GM12875 (cell line): ENCODE results near the gene EXT2.

Source experiments
- H3K4me3 ChIP-seq: one replicate; pipeline ENCODE4 v1.5.1; 2011; ENCODE audit warnings: low read depth, low read length, control low read depth
- TF ChIP-seq, protein P1 (sequence below): IDR thresholded peaks from 2 replicates; pipeline ENCODE4 v1.5.1; 2011; ENCODE audit warnings: low read depth, mild to moderate bottlenecking, control low read depth, inconsistent platforms, low read length, moderate library complexity, borderline replicate concordance; ENCODE audit not compliant: insufficient read depth

Gene EXT2

DNA sequence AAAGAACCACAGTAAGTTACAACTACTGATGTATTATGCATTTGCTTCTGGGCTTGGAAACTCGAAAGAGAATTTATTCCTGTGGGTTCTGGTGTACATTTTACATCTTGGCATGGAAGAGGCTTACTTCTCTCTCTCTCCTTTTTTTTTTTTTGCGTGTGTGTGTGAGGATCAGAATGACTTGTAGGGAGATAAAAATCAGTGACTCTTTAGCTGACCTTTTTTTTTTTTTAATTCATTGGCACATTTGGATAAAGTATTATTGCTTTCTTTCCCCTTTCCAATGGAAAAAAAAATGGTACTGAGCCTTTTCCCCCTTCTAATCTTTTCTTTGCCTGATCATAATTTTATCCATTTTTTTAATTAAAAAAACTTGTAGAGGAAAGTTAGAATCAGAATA lies 43.5 kb downstream of the EXT2 start:
- no peak overlapping the region for H3K4me3 ChIP-seq
- TF ChIP-seq, protein P1, sequence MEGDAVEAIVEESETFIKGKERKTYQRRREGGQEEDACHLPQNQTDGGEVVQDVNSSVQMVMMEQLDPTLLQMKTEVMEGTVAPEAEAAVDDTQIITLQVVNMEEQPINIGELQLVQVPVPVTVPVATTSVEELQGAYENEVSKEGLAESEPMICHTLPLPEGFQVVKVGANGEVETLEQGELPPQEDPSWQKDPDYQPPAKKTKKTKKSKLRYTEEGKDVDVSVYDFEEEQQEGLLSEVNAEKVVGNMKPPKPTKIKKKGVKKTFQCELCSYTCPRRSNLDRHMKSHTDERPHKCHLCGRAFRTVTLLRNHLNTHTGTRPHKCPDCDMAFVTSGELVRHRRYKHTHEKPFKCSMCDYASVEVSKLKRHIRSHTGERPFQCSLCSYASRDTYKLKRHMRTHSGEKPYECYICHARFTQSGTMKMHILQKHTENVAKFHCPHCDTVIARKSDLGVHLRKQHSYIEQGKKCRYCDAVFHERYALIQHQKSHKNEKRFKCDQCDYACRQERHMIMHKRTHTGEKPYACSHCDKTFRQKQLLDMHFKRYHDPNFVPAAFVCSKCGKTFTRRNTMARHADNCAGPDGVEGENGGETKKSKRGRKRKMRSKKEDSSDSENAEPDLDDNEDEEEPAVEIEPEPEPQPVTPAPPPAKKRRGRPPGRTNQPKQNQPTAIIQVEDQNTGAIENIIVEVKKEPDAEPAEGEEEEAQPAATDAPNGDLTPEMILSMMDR, result no peak

DNA sequence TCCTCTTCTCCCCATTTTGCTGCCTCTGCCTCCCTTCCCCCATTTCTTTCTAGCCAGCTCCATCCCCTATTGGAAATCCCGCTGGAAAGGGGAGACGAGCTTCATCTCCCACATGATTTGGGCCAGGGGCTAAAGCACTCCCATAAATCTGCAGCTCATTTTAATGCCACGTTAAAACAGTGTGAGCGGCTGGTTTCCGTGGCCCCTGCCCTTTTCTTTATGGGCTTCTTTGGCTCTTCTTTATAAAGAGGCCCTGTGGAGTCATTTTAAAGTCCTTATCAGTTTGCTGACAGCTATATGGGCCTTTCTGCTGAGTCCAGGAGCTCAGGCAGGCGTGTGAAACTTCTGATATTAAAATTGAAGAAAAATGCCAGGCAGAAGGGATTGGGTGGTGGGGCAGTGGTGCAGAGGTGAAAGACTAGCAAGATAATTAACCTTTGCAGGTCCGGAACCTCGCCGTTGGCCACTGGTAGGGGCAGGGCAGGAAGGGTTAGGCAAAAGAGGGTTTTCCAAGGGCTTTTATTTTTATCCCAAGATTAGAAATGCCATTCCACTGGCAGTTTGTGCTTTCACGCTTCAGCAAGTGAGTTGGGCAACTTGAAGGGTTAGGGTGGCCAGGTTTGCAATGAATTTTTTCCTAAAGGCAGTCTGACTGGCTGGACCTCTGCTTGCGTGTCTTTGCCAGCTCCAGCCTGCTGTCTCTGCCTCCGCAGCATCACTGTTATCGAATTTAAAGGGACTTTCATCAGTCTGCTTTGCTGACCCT lies 44.3 kb downstream of the EXT2 start:
- no peak overlapping the region for H3K4me3 ChIP-seq
- TF ChIP-seq, protein P1, result no peak

DNA sequence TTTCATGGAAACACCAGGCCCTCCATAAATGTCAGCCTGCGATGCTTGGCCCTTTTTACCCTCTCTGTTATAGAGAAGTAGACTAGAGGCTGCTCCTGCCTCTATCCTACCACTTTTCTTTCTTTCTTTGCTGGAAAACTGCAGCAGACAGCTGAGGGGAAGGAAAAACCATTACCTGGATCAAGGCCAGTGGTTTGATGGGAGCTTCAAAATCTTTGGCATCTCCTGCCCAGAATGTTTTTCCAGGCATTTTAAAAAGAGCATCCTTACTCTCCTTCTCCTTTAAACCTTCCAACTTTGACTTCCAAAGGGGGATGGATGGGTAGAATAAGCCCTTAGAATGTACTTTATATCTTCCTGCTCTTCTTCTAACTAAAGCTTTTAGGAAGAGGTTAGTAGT lies 44.9 kb downstream of the EXT2 start:
- TF ChIP-seq, protein P1, result no peak
- no peak overlapping the region for H3K4me3 ChIP-seq

DNA sequence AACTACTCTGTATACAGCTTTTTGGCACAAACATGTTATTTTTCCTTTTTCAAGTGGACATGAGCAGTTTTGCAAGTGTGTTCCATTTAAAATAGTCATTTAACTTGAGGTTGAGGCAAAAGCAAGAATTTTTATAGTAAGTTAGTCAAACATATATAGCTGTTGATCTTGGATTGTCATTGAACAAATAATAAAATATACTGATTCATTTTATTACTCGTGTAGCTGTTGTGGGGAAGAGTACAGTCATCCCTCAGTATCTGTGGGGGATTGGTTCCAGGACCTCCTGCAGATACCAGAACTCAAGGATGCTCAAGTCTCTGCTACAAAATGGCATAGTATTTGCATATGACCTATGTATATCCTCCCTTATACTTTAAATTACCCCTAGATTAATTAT lies 45.3 kb downstream of the EXT2 start:
- no peak overlapping the region for H3K4me3 ChIP-seq
- TF ChIP-seq, protein P1, result no peak

DNA sequence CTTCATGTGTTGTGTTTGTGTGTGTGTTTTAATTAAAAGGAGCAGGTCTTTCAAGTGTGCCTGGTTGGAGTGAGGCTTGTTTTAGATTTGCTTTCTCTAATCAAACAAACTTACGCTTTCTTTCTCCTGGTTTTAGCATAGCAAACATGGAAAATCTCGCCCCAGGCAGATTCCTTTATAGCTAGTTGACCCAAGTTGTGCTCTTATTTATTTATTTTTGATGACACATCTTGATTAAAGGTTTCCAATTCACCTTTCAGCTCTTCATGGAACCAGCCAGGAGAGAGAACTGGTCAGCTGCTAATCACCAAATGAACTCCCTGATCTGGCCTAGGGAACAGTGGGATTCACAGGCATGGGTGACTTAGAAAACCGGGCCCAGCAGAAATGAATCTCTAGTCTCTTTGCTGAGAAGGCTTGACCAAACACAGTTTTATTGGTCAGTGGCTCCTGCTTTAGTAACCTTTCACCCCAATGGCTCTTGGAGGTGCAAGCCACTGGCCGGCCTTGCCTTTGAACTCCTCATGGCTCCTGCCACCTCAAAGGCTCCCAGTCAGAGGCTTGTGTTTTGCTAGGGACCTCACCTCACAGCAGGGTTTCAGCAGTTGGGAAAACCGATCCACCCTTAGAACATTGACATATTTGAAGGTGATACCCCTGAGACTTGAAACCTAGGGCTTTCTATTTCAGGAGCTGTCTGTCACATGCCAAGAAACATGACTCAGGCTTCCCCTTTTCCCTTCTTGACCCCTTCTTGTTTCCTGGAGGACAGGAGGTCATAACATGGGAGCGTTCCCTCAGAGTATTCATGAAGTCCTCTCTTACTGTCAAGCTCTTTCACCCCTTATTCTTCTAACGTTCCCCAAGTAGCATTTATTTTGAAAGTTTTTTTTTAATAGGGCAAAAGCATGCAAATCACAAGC lies 48.8 kb downstream of the EXT2 start:
- no peak overlapping the region for H3K4me3 ChIP-seq
- TF ChIP-seq, protein P1, result no peak

DNA sequence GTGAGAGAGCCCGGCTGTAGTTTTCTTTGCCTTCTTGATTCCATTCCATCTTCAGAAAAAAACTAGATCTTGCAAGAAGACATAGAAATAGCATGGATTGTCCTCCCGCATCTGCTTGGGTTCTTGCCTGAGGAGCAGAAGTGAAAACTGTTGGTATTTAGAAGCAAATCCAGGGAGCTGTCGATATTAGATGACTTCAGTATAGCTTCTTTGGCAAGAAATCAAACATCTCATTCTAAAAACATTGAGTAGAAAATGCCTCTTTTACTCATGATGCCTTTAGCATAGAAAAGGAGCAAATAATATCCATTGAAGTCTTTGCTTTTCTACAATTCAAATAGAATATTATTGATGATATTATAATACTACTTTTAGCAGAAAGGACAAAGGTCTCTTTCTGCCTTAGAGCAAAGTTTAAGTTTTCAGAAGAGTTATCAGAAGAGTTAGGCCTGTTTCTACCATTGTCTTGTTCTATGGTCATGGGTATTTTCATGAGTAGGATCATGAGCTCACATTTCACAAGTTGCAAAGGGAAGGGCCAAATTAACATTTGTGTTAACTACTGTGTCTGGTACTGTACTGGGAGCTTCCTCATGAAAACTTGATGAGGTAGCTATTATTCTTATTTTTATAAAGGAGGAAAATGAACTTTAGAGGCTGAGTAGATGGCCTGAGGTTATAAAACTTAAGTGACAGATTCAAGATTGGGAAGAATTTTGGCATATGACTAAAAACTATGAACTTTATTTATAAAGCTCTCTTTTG lies 49.7 kb downstream of the EXT2 start:
- TF ChIP-seq, protein P1, result no peak
- H3K4me3 ChIP-seq, result no peak overlapping the region
